HFFc6 (cell line): ENCODE data around the gene ADAMTS17. TPM values are rescaled to one million over a fixed set of nuclear protein-coding genes. Genes with fewer than 3 reads are reported as not detected.

Experiments
- DNase-seq: peaks from one replicate; pipeline ENCODE4 v3.0.0-alpha.2; 2018
- H3K27ac Mint-ChIP-seq: 2 replicates; pipeline ENCODE4 v1.8.0; 2020; ENCODE audit warnings: mild to moderate bottlenecking, mixed read lengths
- H3K27me3 Mint-ChIP-seq: 2 replicates; pipeline ENCODE4 v1.8.0; 2021; ENCODE audit warnings: mild to moderate bottlenecking, moderate library complexity, mixed read lengths; ENCODE audit not compliant: insufficient read depth
- H3K36me3 Mint-ChIP-seq: 2 replicates; pipeline ENCODE4 v1.8.0; 2021; ENCODE audit warnings: low read depth, mixed read lengths
- H3K4me1 Mint-ChIP-seq: 2 replicates; pipeline ENCODE4 v1.8.0; 2020; ENCODE audit warnings: low read depth, mixed read lengths
- H3K4me3 Mint-ChIP-seq: 2 replicates; pipeline ENCODE4 v1.8.0; 2020; ENCODE audit warnings: mild to moderate bottlenecking, moderate library complexity, mixed read lengths
- H3K9me3 Mint-ChIP-seq: 2 replicates; pipeline ENCODE4 v1.8.0; 2020; ENCODE audit warnings: mild to moderate bottlenecking, mixed read lengths
- CTCF ChIP-seq: fragments of 200-600 bp; sonication (generic); IDR thresholded peaks from 2 replicates; pipeline ENCODE4 v1.5.0; 2021; ENCODE audit warnings: antibody characterized with exemption, mild to moderate bottlenecking
- total RNA-seq, 6 experiments: library from RNA; stranded (reverse); fragmentation: NEBNext Ultra II Directional; extraction: Animal tissue kit (Norgen Biotek cat#: 25700); gene quantifications; 2 replicates in 1 of 6; 3 replicates in 5 of 6; pipeline ENCODE4 v1.2.3, GENCODE V29; 2021

ADAMTS17 gene
- total RNA-seq, 6 experiments from 2014 or later: not detected

DNA sequence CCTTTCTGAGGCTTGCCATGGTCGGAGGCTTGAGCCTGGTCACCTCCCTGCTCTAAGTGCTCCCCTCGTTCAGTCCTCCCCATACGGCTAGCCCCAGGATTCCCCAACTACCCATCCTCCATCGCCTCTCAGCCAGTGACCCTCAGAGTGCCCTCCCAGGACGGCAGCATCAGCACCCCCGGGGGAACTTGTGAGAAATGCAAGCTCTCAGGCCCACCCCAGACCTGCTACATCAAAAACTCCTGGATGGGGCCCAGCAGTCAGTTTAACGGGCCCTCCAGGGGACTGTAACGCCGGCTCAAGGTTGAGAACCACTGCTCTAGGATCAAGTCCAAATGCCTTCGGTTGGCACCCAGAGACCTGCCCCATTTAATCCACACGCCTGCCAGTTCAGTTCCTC lies 6.9 kb downstream of the ADAMTS17 start:
- no peak for DNase-seq
- no peak for TF ChIP-seq CTCF
- Mint-ChIP-seq H3K9me3 (peaks cover 35% of the 10 kb centered on the region), H3K4me1 (no peaks in the 10 kb centered on the region), H3K27me3 (no peaks in the 10 kb centered on the region; the same call in 1 of the 2 replicates), H3K27ac (no peak overlapping the region), H3K36me3 (no peaks in the 10 kb centered on the region), H3K4me3 (no peak overlapping the region)

DNA sequence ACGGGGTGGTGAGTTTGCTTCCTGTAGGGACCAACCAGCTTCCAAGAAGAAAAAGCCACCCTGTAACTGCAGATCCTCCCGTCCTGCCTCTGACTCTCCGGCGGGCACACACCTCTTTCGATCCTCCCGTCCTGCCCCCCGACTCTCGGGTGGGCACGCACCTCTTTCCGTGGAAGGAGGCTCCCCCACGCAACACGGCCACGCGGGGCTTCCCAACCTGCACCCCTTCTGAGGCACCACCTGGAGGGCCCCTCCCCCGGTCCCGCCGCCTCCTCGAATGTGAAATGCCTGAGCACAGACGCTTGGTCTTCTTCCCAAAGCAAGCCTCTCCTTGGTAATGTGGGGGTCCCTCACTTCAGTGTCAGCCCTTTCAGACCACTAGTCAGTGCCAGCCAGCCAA lies 7.3 kb downstream of the ADAMTS17 start:
- no peaks in the 10 kb centered on the region for H3K36me3 Mint-ChIP-seq
- H3K4me1 Mint-ChIP-seq: no peaks in the 10 kb centered on the region
- no peak overlapping the region for H3K4me3 Mint-ChIP-seq
- TF ChIP-seq CTCF: no peak
- H3K27me3 Mint-ChIP-seq: no peaks in the 10 kb centered on the region; the same call in 1 of the 2 replicates
- no peak overlapping the region for H3K27ac Mint-ChIP-seq
- DNase-seq: no peak
- H3K9me3 Mint-ChIP-seq: peaks cover 35% of the 10 kb centered on the region

DNA sequence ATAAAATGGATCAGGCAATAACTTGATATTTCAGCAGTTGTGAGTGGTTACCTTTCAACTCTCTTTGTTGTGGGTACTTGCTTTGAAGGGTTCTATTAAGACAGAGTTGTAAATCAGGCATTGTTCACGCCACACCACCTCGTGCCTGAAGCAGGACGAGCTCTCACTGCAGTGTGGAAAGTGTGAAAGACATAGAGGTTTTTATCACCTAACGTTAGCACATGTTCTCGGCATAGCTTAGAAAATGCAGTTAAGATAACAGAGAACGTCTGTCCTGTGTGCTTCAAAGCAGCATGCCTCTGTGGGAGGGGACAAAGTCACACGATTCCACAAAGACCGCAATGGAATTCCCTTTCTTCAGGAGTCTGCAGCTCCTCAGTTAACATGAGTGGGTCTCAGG lies 7.8 kb downstream of the ADAMTS17 start:
- DNase-seq: no peak
- TF ChIP-seq CTCF: no peak
- no peak overlapping the region for H3K27ac Mint-ChIP-seq
- H3K36me3 Mint-ChIP-seq: no peaks in the 10 kb centered on the region
- H3K9me3 Mint-ChIP-seq: peaks cover 31% of the 10 kb centered on the region
- no peaks in the 10 kb centered on the region; the same call in 1 of the 2 replicates for H3K27me3 Mint-ChIP-seq
- H3K4me3 Mint-ChIP-seq: no peak overlapping the region
- H3K4me1 Mint-ChIP-seq: no peaks in the 10 kb centered on the region

- H3K4me3 Mint-ChIP-seq: no peak overlapping the region
- no peak for DNase-seq
- H3K27me3 Mint-ChIP-seq: no peaks in the 10 kb centered on the region; the same call in 1 of the 2 replicates
- no peak overlapping the region for H3K27ac Mint-ChIP-seq
- H3K36me3 Mint-ChIP-seq: no peaks in the 10 kb centered on the region
- no peaks in the 10 kb centered on the region for H3K4me1 Mint-ChIP-seq
- TF ChIP-seq CTCF: no peak
- peaks cover 31% of the 10 kb centered on the region for H3K9me3 Mint-ChIP-seq
These were observed 8.5 kb downstream of the ADAMTS17 start for GRCh38 chr15:100333236-100333635.

GRCh38 chr15:100332721-100333120 lies 9.1 kb downstream of the ADAMTS17 start:
- no peak overlapping the region for H3K27ac Mint-ChIP-seq

More at GRCh38 chr15:100332721-100333120, 9.1 kb downstream of the ADAMTS17 start:
- Mint-ChIP-seq H3K36me3 (no peaks in the 10 kb centered on the region), H3K4me3 (no peak overlapping the region), H3K4me1 (no peaks in the 10 kb centered on the region), H3K27me3 (no peaks in the 10 kb centered on the region; the same call in 1 of the 2 replicates), H3K9me3 (peaks cover 31% of the 10 kb centered on the region)
- DNase-seq: no peak
- no peak for TF ChIP-seq CTCF
